SK-N-SH (cell line): Measurements from ENCODE around the gene COL3A1. TPM values are rescaled to one million over a fixed set of nuclear protein-coding genes. Genes with fewer than 3 reads are reported as not detected.

Experiments
- CTCF ChIA-PET: fragments of 300-600, 350-600 bp; formaldehyde crosslinking; extraction: SDS; loops from one replicate; lab custom pipeline; 2021; lab: Yijun Ruan, JAX
- POLR2A ChIA-PET: fragments of 350-600 bp; sonication (Branson Sonifier 250); formaldehyde crosslinking; extraction: SDS; loops from one replicate; lab custom pipeline; 2020; ENCODE audit warnings: antibody characterized with exemption, inconsistent platforms; lab: Yijun Ruan, JAX
- DNase-seq: peaks from one replicate; pipeline ENCODE4 v3.0.0; 2012
- H2AFZ ChIP-seq: fragments of 200-600 bp; sonication (generic); 2 replicates; pipeline ENCODE4 v1.8.1; 2016; ENCODE audit warnings: antibody characterized with exemption, mild to moderate bottlenecking, low read depth
- H3F3A ChIP-seq: fragments of 200-600 bp; sonication (generic); replicated peaks from 2 replicates; pipeline ENCODE3; 2016; ENCODE audit warnings: antibody characterized with exemption, mild to moderate bottlenecking; ENCODE audit not compliant: insufficient read depth
- H3K27ac ChIP-seq, 2 experiments: fragments of 200-500 bp in 1 of 2; fragments of 200-600 bp in 1 of 2; sonication (Bioruptor generic) in 1 of 2; sonication (generic), shearing (Covaris generic) in 1 of 2; 2 replicates each; pipeline versions ENCODE4 v1.5.1 to v1.6.1; 2014 to 2016; ENCODE audit warnings: low read depth in 2 of 2, inconsistent platforms in 1 of 2, low read length in 1 of 2, mild to moderate bottlenecking in 1 of 2, mixed read lengths in 1 of 2
- H3K27me3 ChIP-seq: fragments of 200-600 bp; sonication (generic), shearing (Covaris generic); 2 replicates; pipeline ENCODE4 v1.6.1; 2016; ENCODE audit warnings: mixed run types; ENCODE audit not compliant: insufficient read depth
- H3K36me3 ChIP-seq, 2 experiments: fragments of 200-500 bp in 1 of 2; fragments of 200-600 bp in 1 of 2; sonication (Bioruptor generic) in 1 of 2; sonication (generic) in 1 of 2; replicated peaks in 1 of 2; 2 replicates each; pipeline versions ENCODE3 to v1.5.1; 2014 to 2016; ENCODE audit warnings: low read length in 1 of 2, mild to moderate bottlenecking in 1 of 2; ENCODE audit not compliant: insufficient read depth in 2 of 2, control insufficient read depth in 1 of 2
- H3K4me1 ChIP-seq, 2 experiments: fragments of 200-500 bp in 1 of 2; fragments of 200-600 bp in 1 of 2; sonication (Bioruptor generic) in 1 of 2; sonication (generic), shearing (Covaris generic) in 1 of 2; 2 replicates each; pipeline versions ENCODE4 v1.5.1 to v1.6.1; 2014 to 2016; ENCODE audit warnings: low read depth in 1 of 2, low read length in 1 of 2, mixed run types in 1 of 2; ENCODE audit not compliant: insufficient read depth in 2 of 2, control insufficient read depth in 1 of 2
- H3K4me2 ChIP-seq: fragments of 200-600 bp; sonication (generic), shearing (Covaris generic); 2 replicates; pipeline ENCODE4 v1.6.1; 2017; ENCODE audit warnings: mixed run types
- H3K4me3 ChIP-seq, 2 experiments: fragments of 200-500 bp in 1 of 2; fragments of 200-600 bp in 1 of 2; sonication (Bioruptor generic) in 1 of 2; sonication (generic), shearing (Covaris generic) in 1 of 2; 2 replicates each; pipeline versions ENCODE4 v1.5.1 to v1.8.1; 2014 to 2016; ENCODE audit warnings: low read depth in 2 of 2, inconsistent platforms in 1 of 2, low read length in 1 of 2, mild to moderate bottlenecking in 1 of 2, mixed read lengths in 1 of 2, moderate library complexity in 1 of 2
- H3K79me2 ChIP-seq: fragments of 200-600 bp; sonication (generic); 2 replicates; pipeline ENCODE4 v1.8.1; 2017; ENCODE audit warnings: mild to moderate bottlenecking; ENCODE audit not compliant: insufficient read depth
- H3K9ac ChIP-seq: fragments of 200-600 bp; sonication (generic); 2 replicates; pipeline ENCODE4 v1.6.1; 2017; ENCODE audit warnings: mixed run types
- H3K9me2 ChIP-seq: fragments of 200-600 bp; sonication (generic); 2 replicates; pipeline ENCODE4 v1.6.1; 2017; ENCODE audit warnings: mixed run types
- H3K9me3 ChIP-seq: fragments of 200-600 bp; sonication (generic); 2 replicates; pipeline ENCODE4 v1.6.1; 2017; ENCODE audit warnings: mixed run types, mild to moderate bottlenecking, moderate library complexity
- H4K20me1 ChIP-seq: fragments of 200-600 bp; sonication (generic); 2 replicates; pipeline ENCODE4 v1.6.1; 2017; ENCODE audit warnings: mild to moderate bottlenecking, mixed run types; ENCODE audit not compliant: insufficient read depth
- CHD2 ChIP-seq: fragments of 150-350 bp; IDR thresholded peaks from 2 replicates; pipeline ENCODE4 v1.6.1; 2018; ENCODE audit warnings: low read length; ENCODE audit not compliant: partially characterized antibody
- FOSL2 ChIP-seq: IDR thresholded peaks from 2 replicates; pipeline ENCODE4 v1.4.0; 2012; ENCODE audit warnings: low read depth, mild to moderate bottlenecking, moderate library complexity, borderline replicate concordance
- FOXJ3 ChIP-seq: sonication (generic); formaldehyde crosslinking; IDR thresholded peaks from 2 replicates; pipeline ENCODE4 v1.5.1; 2020; ENCODE audit warnings: mild to moderate bottlenecking, missing genetic modification reagents
- JUND ChIP-seq: IDR thresholded peaks from 2 replicates; pipeline ENCODE4 v1.4.0; 2012
- MAX ChIP-seq: IDR thresholded peaks from 2 replicates; pipeline ENCODE4 v1.4.0; 2012; ENCODE audit warnings: low read depth
- MEF2A ChIP-seq: IDR thresholded peaks from 2 replicates; pipeline ENCODE4 v1.4.0; 2012; ENCODE audit warnings: low read depth, borderline replicate concordance
- NRF1 ChIP-seq: IDR thresholded peaks from 2 replicates; pipeline ENCODE4 v1.6.1; 2012; ENCODE audit warnings: low read depth, mild to moderate bottlenecking, low read length
- PBX3 ChIP-seq: IDR thresholded peaks from 2 replicates; pipeline ENCODE4; 2012
- RCOR1 ChIP-seq: fragments of 150-350 bp; IDR thresholded peaks from 2 replicates; pipeline ENCODE4 v1.6.1; 2017; ENCODE audit warnings: antibody characterized with exemption, low read length
- REST ChIP-seq: IDR thresholded peaks from 2 replicates; pipeline ENCODE4 v1.6.1; 2012; ENCODE audit warnings: mild to moderate bottlenecking, low read depth, low read length, moderate library complexity
- SIN3A ChIP-seq: IDR thresholded peaks from 2 replicates; pipeline ENCODE4 v1.6.1; 2012; ENCODE audit warnings: low read depth, mild to moderate bottlenecking, low read length, moderate library complexity, borderline replicate concordance
- TAF1 ChIP-seq: IDR thresholded peaks from 2 replicates; pipeline ENCODE4 v1.6.1; 2012; ENCODE audit warnings: low read depth, mild to moderate bottlenecking, low read length, moderate library complexity, borderline replicate concordance
- TEAD4 ChIP-seq: IDR thresholded peaks from 2 replicates; pipeline ENCODE4 v1.4.0; 2012; ENCODE audit warnings: mild to moderate bottlenecking, borderline replicate concordance; ENCODE audit not compliant: insufficient read depth
- USF1 ChIP-seq: IDR thresholded peaks from 2 replicates; pipeline ENCODE4 v1.4.0; 2012; ENCODE audit warnings: low read depth, borderline replicate concordance
- polyA plus RNA-seq, 3 experiments: library from polyadenylated mRNA; depleted of rRNA; stranded (reverse); fragments of >200 nt; gene quantifications; 2 replicates each; pipeline ENCODE4 v1.2.3, GENCODE V29; 2012
- TF ChIP-seq, protein P1 (sequence below): fragments of 150-350 bp; IDR thresholded peaks from 2 replicates; pipeline ENCODE4 v1.6.1; 2016; ENCODE audit warnings: mild to moderate bottlenecking, low read depth, low read length

The COL3A1 gene
- polyA plus RNA-seq, 1 of the 3 experiments (the other 2 are of a cell fraction) = 987 TPM

DNA sequence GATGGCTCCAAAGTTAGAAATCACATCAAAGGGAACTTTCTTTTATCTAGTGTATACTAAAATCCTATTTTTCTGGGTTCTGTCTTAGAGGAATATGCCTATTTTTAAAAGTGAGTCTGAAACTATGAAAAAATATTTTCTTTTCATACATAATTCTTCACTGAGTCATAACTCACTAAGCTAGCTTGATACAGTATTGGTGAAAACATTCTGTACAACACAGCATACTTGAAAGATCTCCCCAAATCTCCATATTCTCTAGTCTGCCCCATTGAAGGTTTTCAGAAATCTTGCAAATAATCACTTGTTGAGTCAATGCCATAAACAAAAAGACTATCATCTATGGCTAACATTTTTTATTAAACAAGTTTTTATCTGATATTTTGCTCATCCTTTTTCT lies 44.5 kb downstream of the COL3A1 start:
- Histone ChIP-seq H3F3A (peaks cover 61% of the 10 kb centered on the region), H3K9me2 (no peaks in the 10 kb centered on the region), H4K20me1 (no peaks in the 10 kb centered on the region), H3K27me3 (no peaks in the 10 kb centered on the region)
- POLR2A ChIA-PET = no interaction called here
- no peak for DNase-seq
- TF ChIP-seq JUND (peak; percentile 50), MAX (no peak), MEF2A (no peak), USF1 (no peak), TAF1 (no peak), TEAD4 (no peak), PBX3 (no peak), NRF1 (no peak), FOXJ3 (no peak), CHD2 (no peak), FOSL2 (peak; percentile 57; the same call in 1 of the 2 replicates), REST (no peak), SIN3A (no peak), RCOR1 (no peak)
- TF ChIP-seq, protein P1, sequence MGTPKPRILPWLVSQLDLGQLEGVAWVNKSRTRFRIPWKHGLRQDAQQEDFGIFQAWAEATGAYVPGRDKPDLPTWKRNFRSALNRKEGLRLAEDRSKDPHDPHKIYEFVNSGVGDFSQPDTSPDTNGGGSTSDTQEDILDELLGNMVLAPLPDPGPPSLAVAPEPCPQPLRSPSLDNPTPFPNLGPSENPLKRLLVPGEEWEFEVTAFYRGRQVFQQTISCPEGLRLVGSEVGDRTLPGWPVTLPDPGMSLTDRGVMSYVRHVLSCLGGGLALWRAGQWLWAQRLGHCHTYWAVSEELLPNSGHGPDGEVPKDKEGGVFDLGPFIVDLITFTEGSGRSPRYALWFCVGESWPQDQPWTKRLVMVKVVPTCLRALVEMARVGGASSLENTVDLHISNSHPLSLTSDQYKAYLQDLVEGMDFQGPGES = no peak
- TF ChIP-seq, all 33 proteins: peak for 2
- H3K4me1 ChIP-seq = peaks cover 10 to 46% of the 10 kb centered on the region in 2 experiments
- H2AFZ ChIP-seq = peak overlapping the region; percentile 12; the same call in 1 of the 2 replicates
- peak overlapping the region; percentile 39 for H3K9ac ChIP-seq
- peak overlapping the region; percentile 13; the same call in 1 of the 2 replicates for H3K4me2 ChIP-seq
- peak overlapping the region; percentile 69 to 84; a peak in 3 of 4 replicates for H3K27ac ChIP-seq
- CTCF ChIA-PET = no interaction called here
- no peaks in the 10 kb centered on the region for H3K9me3 ChIP-seq
- no peak overlapping the region for H3K4me3 ChIP-seq
- no peaks in the 10 kb centered on the region for H3K36me3 ChIP-seq
- no peaks in the 10 kb centered on the region for H3K79me2 ChIP-seq
